IPS-20b (cell line): ENCODE results near the gene AFF3.
"Not testable (repeated sequence)": the region's sequence is repeated elsewhere in the genome, so short reads cannot be mapped to it uniquely, and the experiment has no call there.

ENCODE experiments used
- H3K27ac ChIP-seq: one replicate; pipeline ENCODE4 v1.5.1; 2013; ENCODE audit warnings: low read length
- H3K27me3 ChIP-seq: 2 replicates; pipeline ENCODE4 v1.6.1; 2013; ENCODE audit warnings: mild to moderate bottlenecking, low read length, inconsistent platforms; ENCODE audit not compliant: insufficient read depth
- H3K36me3 ChIP-seq: 2 replicates; pipeline ENCODE4 v1.6.1; 2013; ENCODE audit warnings: low read depth, mild to moderate bottlenecking, inconsistent platforms, low read length, moderate library complexity; ENCODE audit not compliant: insufficient read depth
- H3K4me1 ChIP-seq: 2 replicates; pipeline ENCODE4 v1.6.1; 2013; ENCODE audit warnings: mild to moderate bottlenecking, control low read depth, inconsistent platforms, low read length, moderate library complexity; ENCODE audit not compliant: insufficient read depth
- H3K4me3 ChIP-seq: 2 replicates; pipeline ENCODE4 v1.5.1; 2013; ENCODE audit warnings: mild to moderate bottlenecking, low read length, inconsistent platforms
- H3K9ac ChIP-seq: 2 replicates; pipeline ENCODE4 v1.6.1; 2013; ENCODE audit warnings: low read depth, mild to moderate bottlenecking, inconsistent platforms, low read length, moderate library complexity
- H3K9me3 ChIP-seq: 2 replicates; pipeline ENCODE4 v1.6.1; 2013; ENCODE audit warnings: mild to moderate bottlenecking, low read depth, low read length, inconsistent platforms; ENCODE audit not compliant: insufficient read depth

Gene AFF3

DNA sequence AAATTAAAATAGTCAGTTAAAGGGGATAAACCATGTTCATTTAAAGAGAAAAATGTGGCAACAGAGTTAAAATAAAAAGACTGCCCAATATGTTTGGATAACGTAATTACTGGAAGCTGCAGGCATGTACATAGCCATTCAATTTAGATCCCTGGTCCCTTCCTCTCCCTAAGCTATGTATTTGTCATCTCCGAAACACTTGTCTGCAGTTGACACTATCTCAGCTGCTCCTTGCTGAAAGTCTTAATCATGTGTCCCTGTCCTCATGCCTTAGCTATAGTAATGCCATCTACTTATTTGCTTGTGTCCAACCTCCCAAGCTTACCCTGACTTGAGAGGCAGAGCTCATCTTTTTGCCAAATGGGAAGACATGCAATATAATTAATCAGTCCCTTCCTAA, 478.7 kb downstream of the AFF3 start:
- H3K27me3 ChIP-seq, result no peaks in the 10 kb centered on the region
- H3K27ac ChIP-seq, result no peak overlapping the region
- H3K4me3 ChIP-seq, result no peak overlapping the region
- H3K36me3 ChIP-seq, result no peaks in the 10 kb centered on the region
- H3K9ac ChIP-seq, result no peak overlapping the region
- H3K4me1 ChIP-seq, result 0 out of 2 replicates have a peak, but pooled peaks cover 10% of the 10 kb centered on the region
- no peaks in the 10 kb centered on the region for H3K9me3 ChIP-seq

DNA sequence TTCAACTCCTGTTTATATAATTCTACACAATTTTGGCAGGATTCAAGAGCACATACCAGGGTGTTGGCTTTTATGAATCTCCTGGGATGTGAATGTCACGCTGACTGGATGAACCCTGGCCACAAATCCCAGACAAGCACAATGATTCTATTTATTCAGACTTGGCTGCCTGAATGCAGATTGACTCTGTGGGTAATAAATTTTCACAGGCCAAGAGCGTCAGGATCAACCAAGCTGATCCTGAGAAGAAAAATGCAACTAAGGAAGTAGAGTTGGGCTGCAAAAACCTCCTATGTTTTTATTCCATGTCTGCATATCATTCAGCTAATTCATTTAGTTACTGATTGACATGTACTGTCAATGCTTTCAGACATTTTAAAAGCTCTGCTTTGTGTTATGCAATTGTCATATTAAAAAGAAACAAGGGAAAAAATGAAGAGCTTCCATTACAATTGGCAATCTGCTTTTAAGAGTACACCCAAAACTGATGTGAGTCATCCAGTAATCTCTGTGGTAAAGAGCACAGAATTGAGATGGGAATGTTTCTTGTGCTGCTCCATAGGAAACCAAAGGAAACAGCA, 479.5 kb downstream of the AFF3 start:
- H3K9ac ChIP-seq, result no peak overlapping the region

DNA sequence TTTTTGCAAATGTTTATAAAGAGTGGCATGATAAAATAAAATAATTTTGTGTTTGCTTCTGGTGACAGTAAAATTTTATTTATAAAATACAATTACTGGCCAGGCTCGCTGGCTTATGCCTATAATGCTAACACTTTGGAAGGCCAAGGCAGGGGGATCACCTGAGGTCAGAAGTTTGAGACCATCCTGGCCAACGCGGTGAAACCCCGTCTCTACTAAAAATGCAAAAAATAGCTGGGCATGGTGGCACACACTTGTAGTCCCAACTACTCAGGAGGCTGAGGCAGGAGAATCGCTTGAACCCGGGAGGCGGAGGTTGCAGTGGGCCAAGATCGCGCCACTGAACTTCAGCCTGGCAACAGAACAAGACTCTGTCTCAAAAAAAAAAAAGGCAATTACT, 480.6 kb downstream of the AFF3 start:
- not testable (repeated sequence) for H3K9me3 ChIP-seq, H3K4me3 ChIP-seq, H3K9ac ChIP-seq, H3K36me3 ChIP-seq, H3K27me3 ChIP-seq, H3K27ac ChIP-seq
- H3K4me1 ChIP-seq, result 0 out of 2 replicates have a peak, but pooled peaks cover 10% of the 10 kb centered on the region

More for the DNA sequence above, 479.5 kb downstream of the AFF3 start:
- Histone ChIP-seq H3K36me3 (no peaks in the 10 kb centered on the region), H3K4me1 (0 out of 2 replicates have a peak, but pooled peaks cover 10% of the 10 kb centered on the region), H3K27me3 (no peaks in the 10 kb centered on the region), H3K27ac (no peak overlapping the region), H3K4me3 (no peak overlapping the region), H3K9me3 (no peaks in the 10 kb centered on the region)

GRCh38 chr2:99660616-99661406, 481.6 kb downstream of the AFF3 start:
- H3K36me3 ChIP-seq, result no peaks in the 10 kb centered on the region
- 0 out of 2 replicates have a peak, but pooled peaks cover 10% of the 10 kb centered on the region for H3K4me1 ChIP-seq

GRCh38 chr2:99659874-99660273, 482.5 kb downstream of the AFF3 start:
- Histone ChIP-seq H3K27ac (no peak overlapping the region), H3K9ac (no peak overlapping the region), H3K4me3 (no peak overlapping the region), H3K27me3 (no peaks in the 10 kb centered on the region), H3K36me3 (no peaks in the 10 kb centered on the region), H3K4me1 (0 out of 2 replicates have a peak, but pooled peaks cover 10% of the 10 kb centered on the region), H3K9me3 (no peaks in the 10 kb centered on the region)

More at GRCh38 chr2:99660616-99661406, 481.6 kb downstream of the AFF3 start:
- no peak overlapping the region for H3K9ac ChIP-seq
- H3K27me3 ChIP-seq, result no peaks in the 10 kb centered on the region
- H3K9me3 ChIP-seq, result no peaks in the 10 kb centered on the region
- H3K27ac ChIP-seq, result no peak overlapping the region
- no peak overlapping the region for H3K4me3 ChIP-seq

- no peaks in the 10 kb centered on the region for H3K9me3 ChIP-seq
- H3K27ac ChIP-seq, result no peak overlapping the region
- no peak overlapping the region for H3K4me3 ChIP-seq
- no peak overlapping the region for H3K9ac ChIP-seq
- H3K4me1 ChIP-seq, result peaks cover 11% of the 10 kb centered on the region; the same call in 1 of the 2 replicates
- H3K27me3 ChIP-seq, result no peaks in the 10 kb centered on the region
- no peaks in the 10 kb centered on the region for H3K36me3 ChIP-seq
Observed at GRCh38 chr2:99657691-99658258, 484.6 kb downstream of the AFF3 start.

DNA sequence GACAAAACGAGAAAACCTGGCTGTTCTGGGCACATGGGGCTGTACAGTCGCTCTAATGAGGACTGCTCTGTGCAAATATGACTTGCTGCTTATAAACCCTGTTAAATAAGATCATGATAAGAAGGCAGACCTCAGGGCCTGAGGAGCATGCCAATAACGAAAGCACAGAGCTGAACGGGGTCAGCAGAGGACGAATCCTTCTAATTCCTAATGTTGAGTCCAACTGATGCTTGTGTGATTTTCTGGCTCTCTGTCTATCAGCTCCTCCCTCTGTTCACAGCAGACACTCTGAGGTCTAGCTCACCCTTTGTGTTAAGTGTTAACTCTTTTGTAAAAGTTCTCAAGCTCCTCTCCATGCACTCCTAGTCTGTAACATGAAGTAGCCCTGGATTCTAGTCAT, 485.4 kb downstream of the AFF3 start:
- Histone ChIP-seq H3K27me3 (no peaks in the 10 kb centered on the region), H3K4me3 (no peak overlapping the region), H3K4me1 (peaks cover 11% of the 10 kb centered on the region; the same call in 1 of the 2 replicates), H3K9me3 (no peaks in the 10 kb centered on the region), H3K36me3 (no peaks in the 10 kb centered on the region), H3K27ac (no peak overlapping the region), H3K9ac (no peak overlapping the region)

DNA sequence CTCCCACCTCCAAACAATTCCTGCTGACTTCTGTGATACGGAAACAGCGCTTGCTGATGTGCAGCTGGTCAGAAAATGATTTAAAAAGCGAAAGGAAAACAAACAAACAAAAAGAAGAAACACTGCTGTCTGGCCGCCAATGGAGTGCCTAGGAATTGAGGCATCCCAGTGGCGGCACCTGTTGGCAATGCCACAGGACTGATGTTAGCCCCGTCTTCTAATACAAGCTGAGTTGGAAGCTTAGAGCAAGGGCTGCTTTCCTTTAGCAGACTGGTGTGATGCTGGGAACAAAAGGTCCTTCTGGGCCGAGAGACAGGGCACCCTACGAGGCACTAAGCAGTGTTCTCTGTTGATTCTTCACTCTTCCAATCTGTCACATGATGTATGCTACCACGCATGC, 489.0 kb downstream of the AFF3 start:
- H3K27ac ChIP-seq, result no peak overlapping the region
- peaks cover 6% of the 10 kb centered on the region; the same call in 1 of the 2 replicates for H3K4me1 ChIP-seq
- no peaks in the 10 kb centered on the region for H3K9me3 ChIP-seq
- no peak overlapping the region for H3K9ac ChIP-seq
- H3K36me3 ChIP-seq, result no peaks in the 10 kb centered on the region
- no peaks in the 10 kb centered on the region for H3K27me3 ChIP-seq
- H3K4me3 ChIP-seq, result no peak overlapping the region

DNA sequence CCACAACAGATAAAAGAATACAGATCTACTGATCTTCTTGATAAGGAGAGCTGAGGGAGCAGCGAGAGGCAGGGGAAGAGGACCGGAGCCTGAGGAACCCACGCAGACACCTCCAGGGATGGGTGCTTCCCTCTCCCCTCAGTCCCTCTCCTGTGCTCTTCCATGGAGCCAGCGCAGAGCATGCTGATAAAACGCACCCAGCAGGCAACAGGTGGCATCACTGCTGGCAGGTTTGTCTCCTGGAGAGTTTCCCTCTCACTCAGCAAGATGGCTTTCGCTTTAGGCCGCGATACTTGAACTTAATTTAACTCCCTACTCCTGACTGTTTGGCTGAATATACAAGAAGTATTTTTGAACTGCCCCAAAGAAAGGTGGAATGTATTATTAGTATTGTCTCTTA, 489.5 kb downstream of the AFF3 start:
- Histone ChIP-seq H3K36me3 (no peaks in the 10 kb centered on the region), H3K4me3 (no peak overlapping the region; the same call in 1 of the 2 replicates), H3K27ac (no peak overlapping the region), H3K4me1 (peaks cover 6% of the 10 kb centered on the region; the same call in 1 of the 2 replicates), H3K9ac (no peak overlapping the region), H3K27me3 (no peaks in the 10 kb centered on the region), H3K9me3 (no peaks in the 10 kb centered on the region)

DNA sequence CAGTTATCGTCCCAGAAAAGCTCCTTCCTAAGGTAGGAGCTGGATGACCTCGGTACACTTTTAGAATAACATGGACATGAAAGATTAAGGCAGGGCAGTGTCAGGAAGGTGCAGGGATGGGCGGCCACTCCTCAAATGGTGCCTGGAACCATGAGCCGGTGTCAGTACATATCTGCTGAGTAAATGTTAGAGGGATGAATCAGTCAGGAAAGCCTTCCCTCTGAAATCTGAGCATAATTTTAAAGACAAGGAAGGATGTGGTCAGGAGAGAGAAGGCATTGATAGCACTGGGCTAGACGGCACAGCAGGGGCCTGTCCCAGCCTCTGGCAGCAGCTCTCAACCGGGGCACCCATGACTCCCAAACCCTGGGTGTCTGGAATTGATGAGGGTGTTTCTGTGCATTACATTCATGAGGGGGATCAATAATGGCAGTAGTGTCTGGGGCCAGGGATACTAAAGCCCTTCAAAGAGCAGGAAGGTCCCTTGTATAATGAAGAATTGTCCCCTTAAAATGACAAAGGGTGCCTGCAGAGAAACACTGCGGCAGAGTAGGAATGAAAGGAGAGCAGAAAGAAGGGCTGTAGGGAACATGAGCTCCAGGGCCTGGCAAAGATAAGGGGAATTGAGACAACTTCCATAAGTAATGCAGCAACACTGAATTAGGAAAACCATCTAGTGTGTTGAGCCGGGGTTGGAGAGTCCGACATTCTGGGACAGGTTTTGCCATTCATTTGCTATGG, 490.3 kb downstream of the AFF3 start:
- no peaks in the 10 kb centered on the region for H3K9me3 ChIP-seq
- no peaks in the 10 kb centered on the region for H3K27me3 ChIP-seq
- H3K9ac ChIP-seq, result no peak overlapping the region
- no peaks in the 10 kb centered on the region for H3K36me3 ChIP-seq
- H3K4me1 ChIP-seq, result peaks cover 6% of the 10 kb centered on the region; the same call in 1 of the 2 replicates
- H3K27ac ChIP-seq, result no peak overlapping the region
- H3K4me3 ChIP-seq, result peak overlapping the region; percentile 13; the same call in 1 of the 2 replicates
